GM18502 (cell line): Measurements from ENCODE around the gene GALK1.

Experiments used
- ATAC-seq: cut with Tn5 transposase; IDR thresholded peaks from one replicate; pipeline ENCODE4 v1.9.1; 2021; ENCODE audit warnings: mild to moderate bottlenecking; ENCODE audit not compliant: unreplicated experiment, poor library complexity

The GALK1 gene

GRCh38 chr17:75751676-75752404, 13.2 kb downstream of the GALK1 start:
- ATAC-seq = no peak

- ATAC-seq = no peak
Measured at GRCh38 chr17:75750661-75751423, 14.2 kb downstream of the GALK1 start.

- ATAC-seq = peak; percentile 46
Measured at GRCh38 chr17:75749545-75750389, 15.2 kb downstream of the GALK1 start.

- ATAC-seq = no peak
Measured at GRCh38 chr17:75748706-75749105, 16.3 kb downstream of the GALK1 start.

GRCh38 chr17:75743625-75744206, 21.3 kb downstream of the GALK1 start:
- ATAC-seq = no peak

GRCh38 chr17:75742337-75742736, 22.7 kb downstream of the GALK1 start:
- ATAC-seq = no peak

GRCh38 chr17:75740631-75741077, 24.3 kb downstream of the GALK1 start:
- ATAC-seq = no peak

GRCh38 chr17:75740215-75740614, 24.8 kb downstream of the GALK1 start:
- no peak for ATAC-seq

GRCh38 chr17:75739801-75740200, 25.2 kb downstream of the GALK1 start:
- ATAC-seq = no peak

GRCh38 chr17:75739174-75739573, 25.8 kb downstream of the GALK1 start:
- no peak for ATAC-seq

GRCh38 chr17:75738218-75738802, 26.7 kb downstream of the GALK1 start:
- ATAC-seq = no peak

- ATAC-seq = no peak
Measured at GRCh38 chr17:75737133-75737962, 27.6 kb downstream of the GALK1 start.

GRCh38 chr17:75736173-75736835, 28.7 kb downstream of the GALK1 start:
- no peak for ATAC-seq

- no peak for ATAC-seq
Measured at GRCh38 chr17:75734674-75735294, 30.2 kb downstream of the GALK1 start.

- no peak for ATAC-seq
Measured at GRCh38 chr17:75733471-75733870, 31.5 kb downstream of the GALK1 start.

GRCh38 chr17:75731716-75732498, 33.1 kb downstream of the GALK1 start:
- no peak for ATAC-seq

- no peak for ATAC-seq
Measured at GRCh38 chr17:75731086-75731715, 33.8 kb downstream of the GALK1 start.
